B cell (primary cell): ENCODE measurements around the gene TTLL5.

Experiments
- EZH2 ChIP-seq: IDR thresholded peaks from 2 replicates; pipeline ENCODE4 v1.6.1; 2012; ENCODE audit warnings: borderline replicate concordance, low read depth, mild to moderate bottlenecking, moderate library complexity, low read length; ENCODE audit not compliant: insufficient read depth, poor library complexity, severe bottlenecking
- TF ChIP-seq, protein P1 (sequence below): fragments of 200-600 bp; IDR thresholded peaks from one replicate; pipeline ENCODE4 v1.8.0; 2022; ENCODE audit warnings: antibody characterized with exemption, mild to moderate bottlenecking

DNA sequence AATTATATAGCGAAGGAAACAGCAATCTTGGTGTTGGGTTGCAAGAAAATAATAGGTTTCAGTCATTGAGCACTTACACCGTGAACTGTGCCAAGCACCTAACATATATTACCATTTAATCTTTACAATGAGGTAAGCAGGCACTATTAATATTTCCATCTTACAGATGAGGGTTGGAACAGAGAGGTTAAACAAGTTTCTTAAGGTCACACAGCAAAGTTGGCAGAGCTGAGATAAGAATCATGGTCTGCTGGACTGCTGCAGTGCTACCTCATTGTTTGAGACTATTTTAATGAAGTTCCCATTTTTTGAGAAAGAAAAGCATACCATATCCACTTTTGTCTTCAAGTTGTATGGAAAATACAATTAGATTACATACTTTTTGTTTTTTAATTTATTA is 2.1 kb upstream of the TTLL5 start:
- TF ChIP-seq, protein P1, sequence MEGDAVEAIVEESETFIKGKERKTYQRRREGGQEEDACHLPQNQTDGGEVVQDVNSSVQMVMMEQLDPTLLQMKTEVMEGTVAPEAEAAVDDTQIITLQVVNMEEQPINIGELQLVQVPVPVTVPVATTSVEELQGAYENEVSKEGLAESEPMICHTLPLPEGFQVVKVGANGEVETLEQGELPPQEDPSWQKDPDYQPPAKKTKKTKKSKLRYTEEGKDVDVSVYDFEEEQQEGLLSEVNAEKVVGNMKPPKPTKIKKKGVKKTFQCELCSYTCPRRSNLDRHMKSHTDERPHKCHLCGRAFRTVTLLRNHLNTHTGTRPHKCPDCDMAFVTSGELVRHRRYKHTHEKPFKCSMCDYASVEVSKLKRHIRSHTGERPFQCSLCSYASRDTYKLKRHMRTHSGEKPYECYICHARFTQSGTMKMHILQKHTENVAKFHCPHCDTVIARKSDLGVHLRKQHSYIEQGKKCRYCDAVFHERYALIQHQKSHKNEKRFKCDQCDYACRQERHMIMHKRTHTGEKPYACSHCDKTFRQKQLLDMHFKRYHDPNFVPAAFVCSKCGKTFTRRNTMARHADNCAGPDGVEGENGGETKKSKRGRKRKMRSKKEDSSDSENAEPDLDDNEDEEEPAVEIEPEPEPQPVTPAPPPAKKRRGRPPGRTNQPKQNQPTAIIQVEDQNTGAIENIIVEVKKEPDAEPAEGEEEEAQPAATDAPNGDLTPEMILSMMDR = no peak
- no peak for TF ChIP-seq EZH2
